ENCODE measurements around the gene MTIF3. TPM values are rescaled to one million over a fixed set of nuclear protein-coding genes. Genes with fewer than 3 reads are reported as not detected.

The MTIF3 gene
- total RNA-seq, 2 donors from 2014 or later: 26.0 to 51.1 TPM

- Histone ChIP-seq H3K36me3 (replicated peaks in 1 of 2; ENCODE audit: insufficient read depth in 1 of 2, low read depth in 2 of 2) (no peaks in the 10 kb centered on the region), H3K9me3 (no peaks in the 10 kb centered on the region), H3K27me3 (no peaks in the 10 kb centered on the region), H3K4me3 (no peak overlapping the region), H3K27ac (peak overlapping the region in 3 of 4 donors; percentile 72 to 92 (median 91)), H3K4me1 (peaks cover 48% of the 10 kb centered on the region)
- 74 to 75% methylated on average over 12 of the region's 12 CpGs for WGBS, 2 donors
- TF ChIP-seq POLR2A (IDR thresholded peaks at IDR 0.05) (no peak), CTCF (IDR thresholded peaks at IDR 0.05) (peak; percentile 20 to 74 (median 65))
- ATAC-seq: no peak
- intact Hi-C loops (cut with DNase I): no loop called here
- DNase-seq: peak in 3 of 4 donors; percentile 38 to 60 (median 41)
Observed at GRCh38 chr13:27406178-27406939, 44.0 kb downstream of the MTIF3 start.

GRCh38 chr13:27405546-27406134, 44.7 kb downstream of the MTIF3 start:
- Histone ChIP-seq H3K4me3 (no peak overlapping the region), H3K4me1 (peaks cover 48% of the 10 kb centered on the region), H3K9me3 (no peaks in the 10 kb centered on the region), H3K36me3 (replicated peaks in 1 of 2; ENCODE audit: insufficient read depth in 1 of 2, low read depth in 2 of 2) (no peaks in the 10 kb centered on the region), H3K27ac (peak overlapping the region; percentile 49 to 92 (median 82)), H3K27me3 (no peaks in the 10 kb centered on the region)
- ATAC-seq (no peak), DNase-seq (no peak)
- 80 to 92% methylated on average over 4 to 5 of the region's 5 CpGs for WGBS, 2 donors
- intact Hi-C loops (cut with DNase I): no loop called here
- TF ChIP-seq POLR2A (IDR thresholded peaks at IDR 0.05) (no peak), CTCF (IDR thresholded peaks at IDR 0.05) (no peak)

GRCh38 chr13:27404680-27405079, 45.7 kb downstream of the MTIF3 start:
- peak; percentile 75 for ATAC-seq
- H3K27ac ChIP-seq: peak overlapping the region; percentile 72 to 94 (median 92)
- no peak overlapping the region for H3K4me3 ChIP-seq
- intact Hi-C loops (cut with DNase I): no loop called here
- H3K4me1 ChIP-seq: peaks cover 48% of the 10 kb centered on the region
- peak; percentile 25 to 65 (median 60) for TF ChIP-seq POLR2A (IDR thresholded peaks at IDR 0.05)
- TF ChIP-seq CTCF (IDR thresholded peaks at IDR 0.05): no peak
- 27 to 38% methylated on average over 17 of the region's 17 CpGs for WGBS, 2 donors
- no peaks in the 10 kb centered on the region for H3K36me3 ChIP-seq (replicated peaks in 1 of 2; ENCODE audit: insufficient read depth in 1 of 2, low read depth in 2 of 2)
- H3K27me3 ChIP-seq: no peaks in the 10 kb centered on the region
- peak; percentile 73 to 85 (median 78) for DNase-seq
- H3K9me3 ChIP-seq: no peaks in the 10 kb centered on the region

- peak overlapping the region; percentile 72 to 94 (median 92) for H3K27ac ChIP-seq
- TF ChIP-seq POLR2A (IDR thresholded peaks at IDR 0.05) (peak in 1 of 3 donors; percentile 28), CTCF (IDR thresholded peaks at IDR 0.05) (no peak)
- H3K36me3 ChIP-seq (replicated peaks in 1 of 2; ENCODE audit: insufficient read depth in 1 of 2, low read depth in 2 of 2): no peaks in the 10 kb centered on the region
- no peaks in the 10 kb centered on the region for H3K27me3 ChIP-seq
- no peak overlapping the region for H3K4me3 ChIP-seq
- 19 to 23% methylated on average over 9 to 10 of the region's 10 CpGs for WGBS, 2 donors
- intact Hi-C loops (cut with DNase I): no loop called here
- H3K9me3 ChIP-seq: no peaks in the 10 kb centered on the region
- DNase-seq (peak; percentile 62 to 83 (median 70)), ATAC-seq (peak; percentile 72)
- H3K4me1 ChIP-seq: peaks cover 48% of the 10 kb centered on the region
Observed at GRCh38 chr13:27403727-27404385, 46.5 kb downstream of the MTIF3 start.

All from body of pancreas (tissue), 4 donors.